Measurements from ENCODE around the gene SDF2L1.
"Not testable (repeated sequence)": the region's sequence is repeated elsewhere in the genome, so short reads cannot be mapped to it uniquely, and the experiment has no call there.

SDF2L1 gene

DNA sequence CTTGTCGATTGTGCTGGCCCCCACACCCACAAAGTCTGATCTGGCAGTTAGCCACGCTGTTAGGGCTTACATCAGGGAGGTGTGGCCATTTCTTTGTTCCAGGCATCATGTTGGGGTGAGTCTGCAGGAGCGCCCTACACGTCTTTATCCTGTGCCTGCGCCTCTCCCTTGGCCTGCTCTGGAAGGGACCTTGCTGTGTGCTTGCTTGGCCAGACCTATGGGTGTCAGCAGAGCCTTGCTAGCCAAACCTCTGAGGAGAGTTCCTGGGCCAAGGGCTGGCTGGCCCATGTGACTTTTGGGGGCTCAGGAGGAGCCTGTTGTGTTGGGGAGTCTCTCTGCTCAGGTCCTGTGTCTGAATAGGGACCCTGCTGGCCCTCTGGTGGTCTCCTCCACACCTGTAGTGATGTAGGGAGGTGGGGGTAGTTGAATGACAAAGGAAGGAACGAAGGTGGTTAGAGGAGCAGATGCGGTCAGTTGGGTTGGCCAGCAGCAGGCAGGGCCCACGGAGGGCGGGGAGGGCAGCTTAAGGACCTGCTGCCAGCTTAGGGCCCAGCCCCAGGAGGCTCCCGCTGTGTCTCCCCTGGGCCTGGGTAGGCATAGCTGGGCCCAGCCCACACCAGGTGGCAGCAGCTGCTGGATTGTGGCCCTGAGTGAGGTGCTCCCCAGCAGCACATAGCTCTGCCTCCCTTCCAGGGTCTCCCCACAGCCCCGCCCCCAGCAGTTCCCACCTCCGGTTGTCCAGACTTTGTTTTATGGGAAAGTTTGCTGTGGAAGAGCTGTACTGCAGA, 31.6 kb downstream of the SDF2L1 start:
- H3K27me3 Mint-ChIP-seq (ENCODE audit: low read depth, poor library complexity): peaks cover 3% of the 10 kb centered on the region
- peaks cover 72% of the 10 kb centered on the region for H3K36me3 Mint-ChIP-seq (ENCODE audit: low read depth)
- DNase-seq: no peak
- H3K27ac Mint-ChIP-seq: no peak overlapping the region
- TF ChIP-seq, protein P1, sequence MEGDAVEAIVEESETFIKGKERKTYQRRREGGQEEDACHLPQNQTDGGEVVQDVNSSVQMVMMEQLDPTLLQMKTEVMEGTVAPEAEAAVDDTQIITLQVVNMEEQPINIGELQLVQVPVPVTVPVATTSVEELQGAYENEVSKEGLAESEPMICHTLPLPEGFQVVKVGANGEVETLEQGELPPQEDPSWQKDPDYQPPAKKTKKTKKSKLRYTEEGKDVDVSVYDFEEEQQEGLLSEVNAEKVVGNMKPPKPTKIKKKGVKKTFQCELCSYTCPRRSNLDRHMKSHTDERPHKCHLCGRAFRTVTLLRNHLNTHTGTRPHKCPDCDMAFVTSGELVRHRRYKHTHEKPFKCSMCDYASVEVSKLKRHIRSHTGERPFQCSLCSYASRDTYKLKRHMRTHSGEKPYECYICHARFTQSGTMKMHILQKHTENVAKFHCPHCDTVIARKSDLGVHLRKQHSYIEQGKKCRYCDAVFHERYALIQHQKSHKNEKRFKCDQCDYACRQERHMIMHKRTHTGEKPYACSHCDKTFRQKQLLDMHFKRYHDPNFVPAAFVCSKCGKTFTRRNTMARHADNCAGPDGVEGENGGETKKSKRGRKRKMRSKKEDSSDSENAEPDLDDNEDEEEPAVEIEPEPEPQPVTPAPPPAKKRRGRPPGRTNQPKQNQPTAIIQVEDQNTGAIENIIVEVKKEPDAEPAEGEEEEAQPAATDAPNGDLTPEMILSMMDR (IDR thresholded peaks at IDR 0.05): no peak
- H3K4me3 Mint-ChIP-seq: no peak overlapping the region
- no peaks in the 10 kb centered on the region for H3K4me1 Mint-ChIP-seq
- H3K9me3 Mint-ChIP-seq: peaks cover 18% of the 10 kb centered on the region

DNA sequence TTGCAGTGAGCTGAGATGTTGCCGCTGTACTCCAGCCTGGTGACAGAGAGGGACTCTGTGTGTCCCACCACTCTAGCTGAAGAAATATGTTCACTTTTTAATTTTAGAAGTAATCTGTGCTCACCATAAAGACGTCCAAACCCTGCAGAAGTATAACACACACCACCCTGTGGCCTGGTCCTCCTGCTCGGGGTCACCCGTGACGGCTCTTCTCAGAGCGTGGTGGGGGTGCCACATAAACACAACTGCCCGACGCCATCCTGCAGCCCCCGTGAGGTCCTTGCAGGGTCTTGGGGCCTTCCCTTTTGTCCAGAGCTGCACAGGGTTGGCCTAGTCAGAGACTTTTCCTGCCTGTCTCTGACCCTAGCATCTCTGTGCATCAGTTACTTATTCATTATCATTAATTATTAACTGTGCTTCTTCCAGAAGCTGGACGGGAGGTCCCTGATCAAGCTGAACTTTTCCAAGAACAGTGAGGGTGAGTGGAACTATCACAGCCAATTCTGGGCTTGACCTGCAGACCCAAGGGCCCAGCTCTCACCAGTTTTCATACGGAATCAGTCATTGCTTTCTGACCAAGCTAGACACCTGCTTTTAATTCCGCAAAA, 32.6 kb downstream of the SDF2L1 start:
- H3K36me3 Mint-ChIP-seq (ENCODE audit: low read depth): peaks cover 67% of the 10 kb centered on the region
- H3K27me3 Mint-ChIP-seq (ENCODE audit: low read depth, poor library complexity): no peaks in the 10 kb centered on the region
- TF ChIP-seq, protein P1 (IDR thresholded peaks at IDR 0.05): no peak
- no peaks in the 10 kb centered on the region for H3K4me1 Mint-ChIP-seq
- no peak overlapping the region for H3K4me3 Mint-ChIP-seq
- DNase-seq: no peak
- H3K27ac Mint-ChIP-seq: no peak overlapping the region
- H3K9me3 Mint-ChIP-seq: peaks cover 18% of the 10 kb centered on the region

DNA sequence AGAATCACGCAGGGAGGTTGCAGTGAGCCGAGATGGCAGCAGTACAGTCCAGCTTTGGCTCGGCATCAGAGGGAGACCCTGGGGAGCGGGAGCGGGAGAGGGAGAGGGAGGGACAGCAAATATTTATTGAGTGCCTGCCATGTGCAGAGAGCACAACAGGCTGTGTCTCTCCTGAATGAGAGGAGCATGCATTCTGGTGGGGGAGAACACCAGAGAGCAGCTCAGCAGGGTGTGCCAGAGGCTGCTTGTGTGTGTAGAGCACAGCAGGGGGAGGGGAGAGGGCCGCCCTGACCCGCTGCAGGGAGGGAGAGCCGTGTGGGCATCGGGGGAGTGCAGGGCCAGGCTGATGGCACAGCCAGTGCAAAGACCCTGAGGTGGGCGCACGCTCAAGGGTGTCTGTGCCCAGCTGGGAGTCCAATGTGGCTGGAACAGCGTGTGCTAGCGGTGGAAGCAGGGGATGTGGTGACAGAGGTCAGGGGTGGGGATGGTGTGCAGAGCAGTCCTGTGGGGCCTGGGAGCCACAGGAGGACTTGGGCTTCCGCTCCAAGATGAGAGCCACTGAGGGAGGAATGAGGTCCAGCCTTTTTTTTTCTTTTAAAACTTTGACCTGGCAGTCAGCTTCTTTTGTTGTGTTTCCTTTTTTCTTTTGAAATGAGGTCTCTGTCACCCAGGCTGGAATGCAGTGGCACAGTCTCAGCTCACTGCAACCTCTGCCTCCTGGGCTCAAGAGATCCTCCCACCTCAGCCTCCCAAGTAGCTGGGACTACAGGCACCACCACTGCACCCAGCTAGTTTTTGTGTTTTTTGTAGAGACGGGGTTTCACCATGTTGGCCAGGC, 35.7 kb downstream of the SDF2L1 start:
- TF ChIP-seq, protein P1 (IDR thresholded peaks at IDR 0.05): no peak
- peaks cover 6% of the 10 kb centered on the region for H3K4me1 Mint-ChIP-seq
- no peak for DNase-seq
- peaks cover 18% of the 10 kb centered on the region for H3K9me3 Mint-ChIP-seq
- H3K27ac Mint-ChIP-seq: no peak overlapping the region
- no peak overlapping the region for H3K4me3 Mint-ChIP-seq
- H3K36me3 Mint-ChIP-seq (ENCODE audit: low read depth): peaks cover 45% of the 10 kb centered on the region
- H3K27me3 Mint-ChIP-seq (ENCODE audit: low read depth, poor library complexity): no peaks in the 10 kb centered on the region

DNA sequence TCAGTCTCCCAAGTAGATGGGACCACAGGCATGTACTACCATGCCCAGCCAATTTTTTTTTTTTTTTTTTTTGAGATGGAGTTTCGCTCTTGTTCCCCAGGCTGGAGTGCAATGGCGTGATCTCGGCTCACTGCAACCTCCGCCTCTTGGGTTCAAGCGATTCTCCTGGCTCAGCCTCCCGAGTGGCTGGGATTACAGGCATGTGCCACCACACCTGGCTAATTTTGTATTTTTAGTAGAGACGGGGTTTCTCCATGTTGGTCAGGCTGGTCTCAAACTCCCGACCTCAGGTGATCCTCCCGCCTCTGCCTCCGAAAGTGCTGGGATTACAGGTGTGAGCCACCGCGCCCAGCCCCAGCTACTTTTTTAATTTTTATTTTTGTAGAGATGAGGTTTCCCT, 36.7 kb downstream of the SDF2L1 start:
- DNase-seq; H3K27me3 Mint-ChIP-seq (ENCODE audit: low read depth, poor library complexity); H3K4me1 Mint-ChIP-seq; H3K4me3 Mint-ChIP-seq; H3K27ac Mint-ChIP-seq: not testable (repeated sequence)
- peaks cover 18% of the 10 kb centered on the region for H3K9me3 Mint-ChIP-seq
- H3K36me3 Mint-ChIP-seq (ENCODE audit: low read depth): peaks cover 50% of the 10 kb centered on the region

DNA sequence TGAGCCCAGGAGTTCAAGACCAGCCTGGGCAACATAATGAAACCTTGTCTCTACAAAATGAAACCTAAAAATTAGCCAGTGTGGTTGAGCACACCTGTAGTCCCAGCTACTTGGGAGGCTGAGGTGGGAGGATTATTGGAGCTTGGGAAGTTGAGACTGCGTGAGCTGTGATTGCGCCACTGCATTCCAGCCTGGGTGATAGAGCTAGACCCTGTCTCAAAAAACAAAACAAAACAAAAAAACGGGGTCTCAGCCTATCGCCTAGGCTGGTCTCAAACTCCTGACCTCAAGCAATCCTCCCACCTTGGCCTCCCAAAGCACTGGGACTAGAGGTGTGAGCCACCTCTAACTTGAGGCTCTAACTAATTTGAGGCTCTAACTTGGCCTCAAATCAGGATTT, 37.3 kb downstream of the SDF2L1 start:
- Mint-ChIP-seq H3K9me3 (peaks cover 18% of the 10 kb centered on the region), H3K27me3 (ENCODE audit: low read depth, poor library complexity) (no peaks in the 10 kb centered on the region), H3K4me1 (peaks cover 10% of the 10 kb centered on the region), H3K4me3 (no peak overlapping the region), H3K36me3 (ENCODE audit: low read depth) (peaks cover 46% of the 10 kb centered on the region), H3K27ac (no peak overlapping the region)
- no peak for DNase-seq
- TF ChIP-seq, protein P1 (IDR thresholded peaks at IDR 0.05): no peak
